Activated naive CD4-positive, alpha-beta T cell treated with anti-CD3 and anti-CD28 coated beads for 36 hours (primary cell): Measurements from ENCODE around the gene COX6A1. TPM values are rescaled to one million over a fixed set of nuclear protein-coding genes. Genes with fewer than 3 reads are reported as not detected.

Experiments used
- CTCF ChIA-PET: fragments of 350-600 bp; sonication (Branson Sonifier 250); formaldehyde crosslinking; loops from one replicate; lab custom pipeline; 2021; ENCODE audit warnings: antibody characterized with exemption; lab: Charles Lee
- DNase-seq: peaks from one replicate; pipeline ENCODE4 v3.0.0-alpha.2; 2020
- H3K27ac Mint-ChIP-seq: one replicate; pipeline ENCODE4 v1.8.0; 2021; ENCODE audit warnings: mild to moderate bottlenecking, mixed read lengths
- H3K27me3 Mint-ChIP-seq: one replicate; pipeline ENCODE4 v1.8.0; 2021; ENCODE audit warnings: low read depth, mixed read lengths
- H3K36me3 Mint-ChIP-seq: one replicate; pipeline ENCODE4 v1.8.0; 2021; ENCODE audit warnings: low read depth, mixed read lengths
- H3K4me1 Mint-ChIP-seq: one replicate; pipeline ENCODE4 v1.8.0; 2021; ENCODE audit warnings: low read depth, mixed read lengths
- H3K4me3 Mint-ChIP-seq: one replicate; pipeline ENCODE4 v1.8.0; 2021; ENCODE audit warnings: mild to moderate bottlenecking, moderate library complexity, mixed read lengths
- H3K9me3 Mint-ChIP-seq: one replicate; pipeline ENCODE4 v1.8.0; 2021; ENCODE audit warnings: mixed read lengths
- intact Hi-C: fragments of 100-400 bp; cut with micrococcal nuclease; formaldehyde crosslinking; loops from one replicate; pipeline ENCODE4 v1.15.1; 2023
- total RNA-seq, 2 experiments: library from RNA; stranded (reverse); gene quantifications; one replicate each; pipeline ENCODE4 v1.2.3, GENCODE V29; 2021

Gene COX6A1
- total RNA-seq, 2 experiments from 2014 or later, result 536 to 540 TPM

GRCh38 chr12:120457133-120457532 lies 19.2 kb downstream of the COX6A1 start:
- no peak overlapping the region for H3K4me3 Mint-ChIP-seq
- peaks cover 3% of the 10 kb centered on the region for H3K4me1 Mint-ChIP-seq
- H3K27ac Mint-ChIP-seq, result peak overlapping the region; percentile 28
- peaks cover 26% of the 10 kb centered on the region for H3K36me3 Mint-ChIP-seq
- intact Hi-C loops, result no loop called here
- H3K27me3 Mint-ChIP-seq, result no peaks in the 10 kb centered on the region
- H3K9me3 Mint-ChIP-seq, result no peaks in the 10 kb centered on the region
- CTCF ChIA-PET, result interaction anchor here (1.0 to 10.3 kb wide), 2 partner anchors 10 kb away, joined by 5 to 121 read pairs; partner anchors contain the start of gene SRSF9
- DNase-seq, result no peak

- intact Hi-C loops, result no loop called here
- DNase-seq, result no peak
- Mint-ChIP-seq H3K27me3 (no peaks in the 10 kb centered on the region), H3K4me1 (no peaks in the 10 kb centered on the region), H3K4me3 (no peak overlapping the region), H3K9me3 (no peaks in the 10 kb centered on the region), H3K36me3 (peaks cover 36% of the 10 kb centered on the region), H3K27ac (peak overlapping the region; percentile 3)
- CTCF ChIA-PET, result interaction anchor here (1.2 to 1.6 kb wide), 2 partner anchors 13 to 20 kb away, joined by 4 to 5 read pairs; no protein-coding TSS in a partner anchor
These were observed 22.2 kb downstream of the COX6A1 start for GRCh38 chr12:120460157-120460556.

GRCh38 chr12:120462099-120462640 lies 24.3 kb downstream of the COX6A1 start:
- H3K27ac Mint-ChIP-seq, result peak overlapping the region; percentile 9
- CTCF ChIA-PET, result interaction anchor here (1.1 kb wide), 1 partner anchor 32 kb away, joined by 6 read pairs; no protein-coding TSS in a partner anchor
- H3K4me1 Mint-ChIP-seq, result peaks cover 15% of the 10 kb centered on the region
- no peaks in the 10 kb centered on the region for H3K27me3 Mint-ChIP-seq
- peaks cover 34% of the 10 kb centered on the region for H3K36me3 Mint-ChIP-seq
- DNase-seq, result no peak
- H3K4me3 Mint-ChIP-seq, result no peak overlapping the region
- intact Hi-C loops, result no loop called here
- H3K9me3 Mint-ChIP-seq, result no peaks in the 10 kb centered on the region

GRCh38 chr12:120463712-120464111 lies 25.8 kb downstream of the COX6A1 start:
- intact Hi-C loops, result no loop called here
- CTCF ChIA-PET, result interaction anchor here (1.0 to 8.2 kb wide), 5 partner anchors 9 to 119 kb away, joined by 3 to 121 read pairs (median 3); no protein-coding TSS in a partner anchor
- no peak for DNase-seq
- H3K27ac Mint-ChIP-seq, result no peak overlapping the region
- peaks cover 25% of the 10 kb centered on the region for H3K4me1 Mint-ChIP-seq
- H3K36me3 Mint-ChIP-seq, result peaks cover 33% of the 10 kb centered on the region
- H3K4me3 Mint-ChIP-seq, result no peak overlapping the region
- no peaks in the 10 kb centered on the region for H3K9me3 Mint-ChIP-seq
- H3K27me3 Mint-ChIP-seq, result no peaks in the 10 kb centered on the region

- Mint-ChIP-seq H3K36me3 (peaks cover 27% of the 10 kb centered on the region), H3K27me3 (no peaks in the 10 kb centered on the region), H3K27ac (peak overlapping the region; percentile 25), H3K4me3 (no peak overlapping the region), H3K9me3 (no peaks in the 10 kb centered on the region), H3K4me1 (peaks cover 30% of the 10 kb centered on the region)
- intact Hi-C loops, result loop anchor here (1.0 kb wide), 1 partner anchor 26 kb away; no protein-coding TSS in a partner anchor
- no peak for DNase-seq
- CTCF ChIA-PET, result interaction anchor here (1.1 to 8.2 kb wide), 3 partner anchors 11 to 27 kb away, joined by 5 to 121 read pairs (median 12); partner anchors contain the start of gene COX6A1
These were observed 27.8 kb downstream of the COX6A1 start for GRCh38 chr12:120465756-120466155.

GRCh38 chr12:120466560-120467315 lies 28.8 kb downstream of the COX6A1 start:
- Mint-ChIP-seq H3K27ac (no peak overlapping the region), H3K27me3 (no peaks in the 10 kb centered on the region), H3K36me3 (peaks cover 24% of the 10 kb centered on the region), H3K4me1 (peaks cover 37% of the 10 kb centered on the region), H3K9me3 (no peaks in the 10 kb centered on the region), H3K4me3 (no peak overlapping the region)
- intact Hi-C loops, result loop anchor here (1.0 kb wide), 1 partner anchor 27 kb away; no protein-coding TSS in a partner anchor
- DNase-seq, result peak; percentile 67
- CTCF ChIA-PET, result interaction anchor here (0.7 to 8.2 kb wide), 13 partner anchors 12 to 348 kb away, joined by 3 to 121 read pairs (median 4); partner anchors contain the start of gene COX6A1

GRCh38 chr12:120467439-120467838 lies 29.5 kb downstream of the COX6A1 start:
- DNase-seq, result no peak
- Mint-ChIP-seq H3K4me1 (peaks cover 37% of the 10 kb centered on the region), H3K27ac (no peak overlapping the region), H3K9me3 (no peaks in the 10 kb centered on the region), H3K36me3 (peaks cover 22% of the 10 kb centered on the region), H3K27me3 (no peaks in the 10 kb centered on the region), H3K4me3 (no peak overlapping the region)
- intact Hi-C loops, result no loop called here
- CTCF ChIA-PET, result interaction anchor here (0.7 to 8.2 kb wide), 8 partner anchors 13 to 349 kb away, joined by 3 to 121 read pairs (median 6); partner anchors contain the start of gene COX6A1

- Mint-ChIP-seq H3K36me3 (peaks cover 21% of the 10 kb centered on the region), H3K27me3 (no peaks in the 10 kb centered on the region), H3K4me3 (peak overlapping the region; percentile 90), H3K27ac (peak overlapping the region; percentile 87), H3K9me3 (no peaks in the 10 kb centered on the region), H3K4me1 (peaks cover 37% of the 10 kb centered on the region)
- CTCF ChIA-PET, result interaction anchor here (1.1 to 8.2 kb wide), 7 partner anchors 14 to 111 kb away, joined by 3 to 121 read pairs (median 5); partner anchors contain the start of gene DYNLL1
- intact Hi-C loops, result loop anchor here (2.0 kb wide), 1 partner anchor 22 kb away; the partner anchor contains the start of genes GATC and TRIAP1
- peak; percentile 53 for DNase-seq
These were observed 30.5 kb downstream of the COX6A1 start for GRCh38 chr12:120468325-120468820.

- peaks cover 15% of the 10 kb centered on the region for H3K36me3 Mint-ChIP-seq
- no peaks in the 10 kb centered on the region for H3K9me3 Mint-ChIP-seq
- no peaks in the 10 kb centered on the region for H3K27me3 Mint-ChIP-seq
- H3K27ac Mint-ChIP-seq, result peak overlapping the region; percentile 87
- intact Hi-C loops, result loop anchor here (1.0 to 2.0 kb wide), 6 partner anchors 22 to 144 kb away; partner anchors contain the start of genes COX6A1, DYNLL1, GATC and POP5
- CTCF ChIA-PET, result interaction anchor here (0.7 to 8.2 kb wide), 7 partner anchors 14 to 112 kb away, joined by 3 to 121 read pairs (median 5); partner anchors contain the start of gene DYNLL1
- DNase-seq, result peak; percentile 24
- H3K4me1 Mint-ChIP-seq, result peaks cover 37% of the 10 kb centered on the region
- peak overlapping the region; percentile 90 for H3K4me3 Mint-ChIP-seq
These were observed 31.0 kb downstream of the COX6A1 start for GRCh38 chr12:120468821-120469449.

GRCh38 chr12:120469450-120470149 lies 31.7 kb downstream of the COX6A1 start, which contains the start of gene SRSF9:
Gene SRSF9 (minus strand): TSS chr12:120469748. CDS start chr12:120469609, 139 bp downstream.
- peak; percentile 96 for DNase-seq
- Mint-ChIP-seq H3K36me3 (peaks cover 10% of the 10 kb centered on the region), H3K9me3 (no peaks in the 10 kb centered on the region), H3K27me3 (no peaks in the 10 kb centered on the region), H3K27ac (peak within 1 kb of the TSS; percentile 87), H3K4me1 (peaks cover 37% of the 10 kb centered on the region), H3K4me3 (peak within 1 kb of the TSS; percentile 90)
- intact Hi-C loops, result loop anchor here (1.0 to 2.0 kb wide), 6 partner anchors 23 to 144 kb away; partner anchors contain the start of genes COX6A1, DYNLL1, GATC and POP5
- CTCF ChIA-PET, result interaction anchor here (0.6 to 8.2 kb wide), 16 partner anchors 10 to 186 kb away, joined by 3 to 121 read pairs (median 4); partner anchors contain the start of gene DYNLL1
